ENCODE measurements around the gene GPS1. TPM values are rescaled to one million over a fixed set of nuclear protein-coding genes. Genes with fewer than 3 reads are reported as not detected.

Gene GPS1
- total RNA-seq, 1 donor: 85.5 TPM

DNA sequence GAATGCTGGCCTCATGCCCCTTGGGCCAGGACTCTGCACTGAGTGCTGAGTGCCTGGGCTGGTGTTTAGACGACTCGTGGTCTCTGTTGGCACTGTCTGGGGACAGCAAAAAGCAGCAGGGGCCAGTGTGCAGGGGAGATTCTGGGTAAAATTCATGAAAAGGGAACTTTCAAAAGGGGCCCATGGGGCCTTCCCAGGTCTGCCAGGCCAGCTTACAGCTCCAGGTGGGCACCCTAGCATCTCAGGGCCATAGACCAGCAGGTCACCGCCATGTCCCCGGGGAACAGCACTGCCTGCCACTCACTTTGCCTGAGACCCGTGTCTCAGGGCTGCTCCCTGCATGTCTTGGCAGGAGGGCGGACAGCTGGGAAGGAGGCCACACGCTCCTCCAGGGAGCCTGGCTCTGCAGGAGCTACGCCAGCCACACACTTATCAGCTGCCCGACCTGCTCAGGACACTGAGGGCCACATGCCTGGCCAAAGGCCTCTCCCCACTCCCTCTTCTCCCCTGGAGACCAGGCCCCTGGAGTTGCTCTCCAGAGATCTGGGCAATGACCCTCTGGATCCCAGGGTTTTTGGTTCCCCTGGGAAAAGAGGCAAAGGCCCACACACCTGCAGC, 55.1 kb downstream of the GPS1 start:
- H3K4me3 ChIP-seq (ENCODE audit: low read depth, low read length): no peak overlapping the region
- DNase-seq (ENCODE audit: low read depth): no peak
- TF ChIP-seq, protein P1, sequence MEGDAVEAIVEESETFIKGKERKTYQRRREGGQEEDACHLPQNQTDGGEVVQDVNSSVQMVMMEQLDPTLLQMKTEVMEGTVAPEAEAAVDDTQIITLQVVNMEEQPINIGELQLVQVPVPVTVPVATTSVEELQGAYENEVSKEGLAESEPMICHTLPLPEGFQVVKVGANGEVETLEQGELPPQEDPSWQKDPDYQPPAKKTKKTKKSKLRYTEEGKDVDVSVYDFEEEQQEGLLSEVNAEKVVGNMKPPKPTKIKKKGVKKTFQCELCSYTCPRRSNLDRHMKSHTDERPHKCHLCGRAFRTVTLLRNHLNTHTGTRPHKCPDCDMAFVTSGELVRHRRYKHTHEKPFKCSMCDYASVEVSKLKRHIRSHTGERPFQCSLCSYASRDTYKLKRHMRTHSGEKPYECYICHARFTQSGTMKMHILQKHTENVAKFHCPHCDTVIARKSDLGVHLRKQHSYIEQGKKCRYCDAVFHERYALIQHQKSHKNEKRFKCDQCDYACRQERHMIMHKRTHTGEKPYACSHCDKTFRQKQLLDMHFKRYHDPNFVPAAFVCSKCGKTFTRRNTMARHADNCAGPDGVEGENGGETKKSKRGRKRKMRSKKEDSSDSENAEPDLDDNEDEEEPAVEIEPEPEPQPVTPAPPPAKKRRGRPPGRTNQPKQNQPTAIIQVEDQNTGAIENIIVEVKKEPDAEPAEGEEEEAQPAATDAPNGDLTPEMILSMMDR (IDR thresholded peaks at IDR 0.05; ENCODE audit: insufficient read depth, low read length): no peak

Other genes with a start within 250 kb of the GPS1 start
- gene GCGR, start 247.7 kb upstream of the GPS1 start, total RNA-seq (ENCODE audit: low replicate concordance): not detected in 2 replicates
- 130 and 195 TPM in 2 replicates for gene MCRIP1, start 218.6 kb upstream of the GPS1 start, total RNA-seq (ENCODE audit: low replicate concordance)
- gene PPP1R27, start 216.8 kb upstream of the GPS1 start, total RNA-seq (ENCODE audit: low replicate concordance): not detected in 2 replicates
- 763 and 1,500 TPM in 2 replicates for gene P4HB, start 191.4 kb upstream of the GPS1 start, total RNA-seq (ENCODE audit: low replicate concordance)
- gene ARHGDIA, start 180.6 kb upstream of the GPS1 start, total RNA-seq (ENCODE audit: low replicate concordance): 95.1 and 149 TPM in 2 replicates
- gene ALYREF, start 160.3 kb upstream of the GPS1 start, total RNA-seq (ENCODE audit: low replicate concordance): 43.6 and 77.3 TPM in 2 replicates
- 172 and 178 TPM in 2 replicates for gene ANAPC11, start 160.2 kb upstream of the GPS1 start, total RNA-seq (ENCODE audit: low replicate concordance)
- 1.3 and 1.4 TPM in 2 replicates for gene NPB, start 149.7 kb upstream of the GPS1 start, total RNA-seq (ENCODE audit: low replicate concordance)
- 20.3 and 36.7 TPM in 2 replicates for gene PCYT2, start 140.5 kb upstream of the GPS1 start, total RNA-seq (ENCODE audit: low replicate concordance)
- gene SIRT7, start 133.7 kb upstream of the GPS1 start, total RNA-seq (ENCODE audit: low replicate concordance): 12.7 and 18.1 TPM in 2 replicates
- 19.1 and 28.0 TPM in 2 replicates for gene MAFG, start 124.2 kb upstream of the GPS1 start, total RNA-seq (ENCODE audit: low replicate concordance)
- gene PYCR1, start 114.6 kb upstream of the GPS1 start, total RNA-seq (ENCODE audit: low replicate concordance): 16.9 and 91.0 TPM in 2 replicates
- not detected in 2 replicates for gene MYADML2, start 104.7 kb upstream of the GPS1 start, total RNA-seq (ENCODE audit: low replicate concordance)
- gene NOTUM, start 90.7 kb upstream of the GPS1 start, total RNA-seq (ENCODE audit: low replicate concordance): 0.09 TPM in 1 of 2 replicates, not detected in the other
- 23.6 and 37.0 TPM in 2 replicates for gene ASPSCR1, start 74.3 kb upstream of the GPS1 start, total RNA-seq (ENCODE audit: low replicate concordance)
- 27.6 and 41.8 TPM in 2 replicates for gene CENPX, start 29.0 kb upstream of the GPS1 start, total RNA-seq (ENCODE audit: low replicate concordance)
- gene LRRC45, start 28.6 kb upstream of the GPS1 start, total RNA-seq (ENCODE audit: low replicate concordance): 15.5 and 22.0 TPM in 2 replicates
- gene RAC3, start 20.2 kb upstream of the GPS1 start, total RNA-seq (ENCODE audit: low replicate concordance): 6.2 and 13.5 TPM in 2 replicates
- 29.3 and 101 TPM in 2 replicates for gene DCXR, start 14.2 kb upstream of the GPS1 start, total RNA-seq (ENCODE audit: low replicate concordance)
- gene RFNG, start 87 bp upstream of the GPS1 start, total RNA-seq (ENCODE audit: low replicate concordance): 32.0 and 33.3 TPM in 2 replicates
- 33.8 and 62.3 TPM in 2 replicates for gene DUS1L, start 13.9 kb downstream of the GPS1 start, total RNA-seq (ENCODE audit: low replicate concordance)
- 65.2 and 100 TPM in 2 replicates for gene FASN, start 46.3 kb downstream of the GPS1 start, total RNA-seq (ENCODE audit: low replicate concordance)
- gene CCDC57, start 160.9 kb downstream of the GPS1 start, total RNA-seq (ENCODE audit: low replicate concordance): 15.2 and 37.4 TPM in 2 replicates
- gene SLC16A3, start 177.1 kb downstream of the GPS1 start, total RNA-seq (ENCODE audit: low replicate concordance): 13.0 and 44.6 TPM in 2 replicates
- gene CSNK1D, start 221.8 kb downstream of the GPS1 start, total RNA-seq (ENCODE audit: low replicate concordance): 28.9 and 52.7 TPM in 2 replicates